NOMO-1 (cell line): ENCODE measurements around the gene ABCD2.
"Not testable (repeated sequence)": the region's sequence is repeated elsewhere in the genome, so short reads cannot be mapped to it uniquely, and the experiment has no call there.

Experiments
- DNase-seq, 2 experiments: peaks; one replicate each; lab custom pipeline; 2025; ENCODE audit not compliant: unreplicated experiment in 2 of 2; lab: John Stamatoyannopoulos, UW

The ABCD2 gene

GRCh38 chr12:39544211-39544610, 75.4 kb downstream of the ABCD2 start:
- not testable (repeated sequence) for DNase-seq

- DNase-seq = no peak
Observed at GRCh38 chr12:39541471-39541870, 78.1 kb downstream of the ABCD2 start.

GRCh38 chr12:39538679-39539104, 80.9 kb downstream of the ABCD2 start:
- no peak for DNase-seq

- DNase-seq = no peak
Observed at GRCh38 chr12:39533951-39534350, 85.7 kb downstream of the ABCD2 start.

GRCh38 chr12:39532448-39532847, 87.2 kb downstream of the ABCD2 start:
- DNase-seq = no peak

- DNase-seq = no peak
Observed at GRCh38 chr12:39526974-39527373, 92.6 kb downstream of the ABCD2 start.

- DNase-seq = not testable (repeated sequence)
Observed at GRCh38 chr12:39522167-39522566, 97.4 kb downstream of the ABCD2 start.

GRCh38 chr12:39510001-39510400, 109.6 kb downstream of the ABCD2 start:
- DNase-seq = no peak

- no peak for DNase-seq
Observed at GRCh38 chr12:39505554-39505953, 114.0 kb downstream of the ABCD2 start.

- no peak for DNase-seq
Observed at GRCh38 chr12:39505023-39505422, 114.6 kb downstream of the ABCD2 start.

- no peak for DNase-seq
Observed at GRCh38 chr12:39503439-39503838, 116.2 kb downstream of the ABCD2 start.

- no peak for DNase-seq
Observed at GRCh38 chr12:39502726-39503125, 116.9 kb downstream of the ABCD2 start.
